GM18870 (cell line): Measurements from ENCODE around the gene MRPL33.

ENCODE experiments used
- ATAC-seq: cut with Tn5 transposase; IDR thresholded peaks from one replicate; pipeline ENCODE4 v1.9.1; 2021; ENCODE audit warnings: moderate library complexity; ENCODE audit not compliant: unreplicated experiment

MRPL33 gene

GRCh38 chr2:27773959-27774358 is 2.4 kb downstream of the MRPL33 start:
- no peak for ATAC-seq

GRCh38 chr2:27776097-27776496 is 4.6 kb downstream of the MRPL33 start:
- ATAC-seq: no peak

GRCh38 chr2:27776696-27777095 is 5.2 kb downstream of the MRPL33 start:
- ATAC-seq: no peak

- no peak for ATAC-seq
Observed at GRCh38 chr2:27779417-27780055, 8.0 kb downstream of the MRPL33 start.

GRCh38 chr2:27781496-27781895 is 10.0 kb downstream of the MRPL33 start:
- ATAC-seq: no peak

- ATAC-seq: no peak
Observed at GRCh38 chr2:27782701-27783100, 11.2 kb downstream of the MRPL33 start.

- ATAC-seq: no peak
Observed at GRCh38 chr2:27790796-27791195, 19.3 kb downstream of the MRPL33 start.

GRCh38 chr2:27792759-27793158 is 21.2 kb downstream of the MRPL33 start:
- ATAC-seq: no peak

GRCh38 chr2:27795093-27795834 is 23.7 kb downstream of the MRPL33 start:
- no peak for ATAC-seq

- no peak for ATAC-seq
Observed at GRCh38 chr2:27795868-27796277, 24.4 kb downstream of the MRPL33 start.

GRCh38 chr2:27796791-27797765 is 25.6 kb downstream of the MRPL33 start:
- no peak for ATAC-seq

- ATAC-seq: no peak
Observed at GRCh38 chr2:27797841-27798240, 26.3 kb downstream of the MRPL33 start.

GRCh38 chr2:27798486-27798885 is 27.0 kb downstream of the MRPL33 start:
- no peak for ATAC-seq

- ATAC-seq: no peak
Observed at GRCh38 chr2:27798948-27799645, 27.6 kb downstream of the MRPL33 start.

GRCh38 chr2:27799646-27800010 is 28.1 kb downstream of the MRPL33 start:
- ATAC-seq: no peak

GRCh38 chr2:27800856-27801255 is 29.3 kb downstream of the MRPL33 start:
- no peak for ATAC-seq

- no peak for ATAC-seq
Observed at GRCh38 chr2:27802547-27802946, 31.0 kb downstream of the MRPL33 start.

- no peak for ATAC-seq
Observed at GRCh38 chr2:27803046-27803445, 31.5 kb downstream of the MRPL33 start.

GRCh38 chr2:27804146-27804545 is 32.6 kb downstream of the MRPL33 start:
- ATAC-seq: no peak

GRCh38 chr2:27805180-27805579 is 33.7 kb downstream of the MRPL33 start:
- ATAC-seq: no peak
